Measurements from ENCODE around the gene PXYLP1. TPM values are rescaled to one million over a fixed set of nuclear protein-coding genes. Genes with fewer than 3 reads are reported as not detected.

The PXYLP1 gene
- total RNA-seq, 1 experiment from 2014 or later = 7.8 TPM

- no peak overlapping the region for H2AFZ ChIP-seq
- no peaks in the 10 kb centered on the region for H3K79me2 ChIP-seq (ENCODE audit: low read depth)
- no peaks in the 10 kb centered on the region for H4K20me1 ChIP-seq (ENCODE audit: insufficient read depth)
- no peak for DNase-seq
- H3K4me1 ChIP-seq (replicated peaks; ENCODE audit: insufficient read depth) = no peaks in the 10 kb centered on the region
- no peaks in the 10 kb centered on the region for H3K9me3 ChIP-seq (ENCODE audit: insufficient read depth, low read depth)
- no TSS peak for BruUV-seq (replicated peaks)
- no peak overlapping the region for H3K4me3 ChIP-seq
- H3K36me3 ChIP-seq (ENCODE audit: low read depth) = no peaks in the 10 kb centered on the region
- TF ChIP-seq CTCF (conservative IDR thresholded peaks at IDR 0.05) = no peak
- TF ChIP-seq EZH2 (IDR thresholded peaks at IDR 0.05; ENCODE audit: low read depth) = no peak
- CTCF ChIA-PET = no interaction called here
- H3K27me3 ChIP-seq (ENCODE audit: insufficient read depth, low read depth) = peaks cover 50% of the 10 kb centered on the region
- no peaks in the 10 kb centered on the region for H3K9me2 ChIP-seq (ENCODE audit: insufficient read depth)
- no peak overlapping the region for H3K4me2 ChIP-seq
- intact Hi-C loops (cut with micrococcal nuclease; ENCODE audit: unreplicated experiment) = no loop called here
- no peaks in the 10 kb centered on the region for H3F3A ChIP-seq (ENCODE audit: insufficient read depth, low read depth)
- H3K27ac ChIP-seq = no peak overlapping the region
- POLR2A ChIA-PET (ENCODE audit: unreplicated experiment) = no interaction called here
Measured at GRCh38 chr3:141201122-141201521, 30.5 kb upstream of the PXYLP1 start.

- Histone ChIP-seq H2AFZ (no peak overlapping the region), H3K4me1 (replicated peaks; ENCODE audit: insufficient read depth) (no peaks in the 10 kb centered on the region), H3K9me3 (ENCODE audit: insufficient read depth, low read depth) (no peaks in the 10 kb centered on the region), H3K4me3 (no peak overlapping the region), H3K4me2 (no peak overlapping the region), H3K36me3 (ENCODE audit: low read depth) (no peaks in the 10 kb centered on the region), H3K27me3 (ENCODE audit: insufficient read depth, low read depth) (peaks cover 44% of the 10 kb centered on the region), H3K79me2 (ENCODE audit: low read depth) (no peaks in the 10 kb centered on the region), H3K27ac (no peak overlapping the region), H3F3A (ENCODE audit: insufficient read depth, low read depth) (no peaks in the 10 kb centered on the region), H4K20me1 (ENCODE audit: insufficient read depth) (no peaks in the 10 kb centered on the region), H3K9me2 (ENCODE audit: insufficient read depth) (no peaks in the 10 kb centered on the region)
- TF ChIP-seq EZH2 (IDR thresholded peaks at IDR 0.05; ENCODE audit: low read depth) (no peak), CTCF (conservative IDR thresholded peaks at IDR 0.05) (no peak)
- intact Hi-C loops (cut with micrococcal nuclease; ENCODE audit: unreplicated experiment) = no loop called here
- ChIA-PET CTCF (no interaction called here), POLR2A (ENCODE audit: unreplicated experiment) (no interaction called here)
- no peak for DNase-seq
- BruUV-seq (replicated peaks) = no TSS peak
Measured at GRCh38 chr3:141202682-141203081, 28.9 kb upstream of the PXYLP1 start.

- BruUV-seq (replicated peaks) = no TSS peak
- CTCF ChIA-PET = no interaction called here
- H3K79me2 ChIP-seq (ENCODE audit: low read depth) = no peaks in the 10 kb centered on the region
- H3K4me3 ChIP-seq = no peak overlapping the region
- no peak overlapping the region for H2AFZ ChIP-seq
- TF ChIP-seq CTCF (conservative IDR thresholded peaks at IDR 0.05) (no peak), EZH2 (IDR thresholded peaks at IDR 0.05; ENCODE audit: low read depth) (no peak)
- no peaks in the 10 kb centered on the region for H3K4me1 ChIP-seq (replicated peaks; ENCODE audit: insufficient read depth)
- POLR2A ChIA-PET (ENCODE audit: unreplicated experiment) = no interaction called here
- intact Hi-C loops (cut with micrococcal nuclease; ENCODE audit: unreplicated experiment) = no loop called here
- no peaks in the 10 kb centered on the region for H4K20me1 ChIP-seq (ENCODE audit: insufficient read depth)
- no peak overlapping the region for H3K27ac ChIP-seq
- H3K9me3 ChIP-seq (ENCODE audit: insufficient read depth, low read depth) = no peaks in the 10 kb centered on the region
- no peaks in the 10 kb centered on the region for H3K36me3 ChIP-seq (ENCODE audit: low read depth)
- H3K27me3 ChIP-seq (ENCODE audit: insufficient read depth, low read depth) = peaks cover 33% of the 10 kb centered on the region
- H3K9me2 ChIP-seq (ENCODE audit: insufficient read depth) = no peaks in the 10 kb centered on the region
- H3F3A ChIP-seq (ENCODE audit: insufficient read depth, low read depth) = no peaks in the 10 kb centered on the region
- DNase-seq = no peak
- no peak overlapping the region for H3K4me2 ChIP-seq
Measured at GRCh38 chr3:141203866-141204265, 27.8 kb upstream of the PXYLP1 start.
